Stimulated activated CD4-positive, alpha-beta T cell treated with anti-CD3 and anti-CD28 coated beads, Interleukin-12 subunit alpha, Interleukin-12 subunit beta, amount 100 ng/mL, for 4 hours (primary cell): Measurements from ENCODE around the gene KIR3DL1.
"Not testable (repeated sequence)": the region's sequence is repeated elsewhere in the genome, so short reads cannot be mapped to it uniquely, and the experiment has no call there.

ENCODE experiments used
- DNase-seq: peaks from one replicate; pipeline ENCODE4 v3.0.0-alpha.2; 2020

The KIR3DL1 gene

DNA sequence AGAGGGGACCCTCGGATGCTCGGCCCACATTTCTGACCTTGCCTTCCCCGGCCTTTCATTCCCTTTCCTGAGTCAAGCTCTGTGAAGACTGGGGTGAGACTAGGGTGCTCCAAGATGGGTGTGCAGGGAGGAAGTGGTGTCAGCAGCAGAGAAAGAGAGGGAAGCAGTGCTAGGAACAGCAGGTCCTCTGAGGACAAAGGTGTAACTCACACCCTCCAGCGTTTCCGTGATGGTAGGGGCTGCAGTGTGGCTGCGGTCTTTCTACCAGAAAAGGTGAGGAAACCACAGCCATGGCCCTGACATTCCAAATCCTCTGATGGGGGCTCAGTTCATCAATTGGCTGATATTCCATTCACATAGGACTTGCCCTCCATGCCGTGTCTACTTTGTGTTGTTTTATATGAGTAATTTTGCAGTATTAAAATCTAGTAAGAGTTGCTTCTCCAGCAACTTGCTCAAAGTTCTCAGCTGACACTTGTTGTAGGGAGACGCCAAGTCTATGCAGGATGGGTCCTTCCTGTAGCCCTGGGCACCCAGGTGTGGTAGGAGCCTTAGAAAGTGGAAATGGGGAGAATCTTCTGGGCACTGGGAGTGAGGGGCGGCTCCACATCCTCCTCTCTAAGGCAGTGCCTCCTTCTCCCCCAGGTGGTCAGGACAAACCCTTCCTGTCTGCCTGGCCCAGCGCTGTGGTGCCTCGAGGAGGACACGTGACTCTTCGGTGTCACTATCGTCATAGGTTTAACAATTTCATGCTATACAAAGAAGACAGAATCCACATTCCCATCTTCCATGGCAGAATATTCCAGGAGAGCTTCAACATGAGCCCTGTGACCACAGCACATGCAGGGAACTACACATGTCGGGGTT is 1.6 kb downstream of the KIR3DL1 start:
- no peak for DNase-seq

DNA sequence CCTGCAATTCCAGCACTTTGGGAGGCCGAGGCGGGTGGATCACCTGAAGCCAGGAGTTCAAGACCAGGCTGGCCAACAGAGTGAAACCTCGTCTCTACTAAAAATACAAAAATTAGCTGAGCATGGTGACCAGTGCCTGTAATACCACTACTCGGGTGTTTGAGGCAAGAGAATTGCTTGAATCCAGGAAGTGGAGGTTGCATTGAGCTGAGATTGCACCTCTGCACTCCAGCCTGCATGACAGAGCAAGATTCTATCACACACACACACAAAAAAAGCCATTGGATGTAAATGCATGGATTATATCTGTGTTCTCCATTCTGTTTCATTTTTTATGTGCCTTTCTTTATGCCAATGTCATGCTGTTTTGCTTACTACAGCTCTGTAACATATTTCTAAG is 8.1 kb downstream of the KIR3DL1 start:
- DNase-seq: not testable (repeated sequence)

DNA sequence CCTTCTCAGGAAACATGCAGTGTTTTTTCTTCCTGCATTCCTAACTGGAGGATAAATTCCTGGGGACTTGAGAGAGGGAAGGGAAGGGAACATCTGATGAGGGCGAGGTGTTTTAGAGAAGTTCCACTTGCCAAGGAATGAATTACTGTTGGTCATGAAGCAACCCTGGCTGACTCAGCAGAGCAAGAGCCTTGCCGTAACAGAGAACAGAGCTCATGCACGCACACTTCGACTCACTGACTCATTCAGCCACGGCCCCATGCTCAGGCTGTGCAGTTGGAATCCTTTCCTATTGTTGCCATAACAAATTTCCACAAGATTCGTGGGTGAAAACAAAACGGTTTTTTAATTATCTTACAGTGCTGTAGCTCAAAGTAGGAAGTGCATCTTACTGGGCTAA is 9.1 kb downstream of the KIR3DL1 start:
- not testable (repeated sequence) for DNase-seq

DNA sequence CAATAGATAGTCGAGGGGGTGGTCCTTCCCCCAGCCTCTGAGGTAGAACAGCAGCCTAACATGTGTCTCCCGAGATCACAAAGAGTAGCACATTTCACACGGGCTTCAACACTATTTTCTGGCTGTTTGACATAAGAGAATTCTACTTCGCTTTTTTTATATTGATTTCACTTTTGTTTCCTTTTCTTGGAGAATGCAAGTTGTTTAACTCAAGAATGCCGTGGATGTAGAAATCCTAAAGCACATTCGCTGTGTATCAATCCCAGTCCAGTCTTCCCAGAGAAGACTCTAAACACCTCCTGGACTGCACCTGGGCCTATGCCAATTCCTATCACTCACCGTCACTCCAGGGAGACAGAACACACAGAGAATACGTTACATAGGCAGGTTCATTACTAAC is 11.8 kb downstream of the KIR3DL1 start:
- DNase-seq: not testable (repeated sequence)

DNA sequence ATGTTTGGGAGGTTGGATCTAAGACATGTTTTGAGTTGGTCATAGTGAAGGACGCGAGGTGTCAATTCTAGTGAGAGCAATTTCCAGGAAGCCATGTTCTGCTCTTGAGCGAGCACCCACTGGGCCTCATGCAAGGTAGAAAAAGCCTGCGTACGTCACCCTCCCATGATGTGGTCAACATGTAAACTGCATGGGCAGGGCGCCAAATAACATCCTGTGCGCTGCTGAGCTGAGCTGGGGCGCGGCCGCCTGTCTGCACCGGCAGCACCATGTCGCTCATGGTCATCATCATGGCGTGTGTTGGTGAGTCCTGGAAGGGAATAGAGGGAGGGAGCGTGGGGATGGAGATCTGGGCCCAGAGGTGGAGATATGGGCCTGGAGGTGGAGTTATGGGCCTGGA is 16.2 kb downstream of the KIR3DL1 start, which contains the start of gene KIR2DS4:
Gene KIR2DS4 (plus strand): TSS at position 181 of the 400 bp plus-strand sequence.
- DNase-seq: not testable (repeated sequence)

DNA sequence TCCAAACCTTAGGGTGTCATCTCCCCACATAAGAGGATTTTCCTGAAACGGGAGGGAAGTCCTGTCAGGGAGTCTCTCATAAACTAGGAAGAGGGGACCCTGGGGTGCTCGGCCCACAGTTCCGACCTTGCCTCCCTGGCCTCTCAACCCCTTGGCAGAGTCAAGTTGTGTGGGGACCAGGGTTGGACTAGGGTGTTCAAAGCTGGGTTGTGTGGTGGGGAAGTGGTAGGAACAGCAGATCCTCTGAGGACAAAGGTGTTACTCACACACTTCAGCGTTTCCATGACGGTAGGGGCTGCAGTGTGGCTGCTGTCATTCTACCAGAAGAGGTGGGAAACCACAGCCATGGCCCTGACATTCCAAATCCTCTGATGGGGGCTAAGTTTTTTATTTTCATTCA is 18.9 kb downstream of the KIR3DL1 start:
- DNase-seq: not testable (repeated sequence)

DNA sequence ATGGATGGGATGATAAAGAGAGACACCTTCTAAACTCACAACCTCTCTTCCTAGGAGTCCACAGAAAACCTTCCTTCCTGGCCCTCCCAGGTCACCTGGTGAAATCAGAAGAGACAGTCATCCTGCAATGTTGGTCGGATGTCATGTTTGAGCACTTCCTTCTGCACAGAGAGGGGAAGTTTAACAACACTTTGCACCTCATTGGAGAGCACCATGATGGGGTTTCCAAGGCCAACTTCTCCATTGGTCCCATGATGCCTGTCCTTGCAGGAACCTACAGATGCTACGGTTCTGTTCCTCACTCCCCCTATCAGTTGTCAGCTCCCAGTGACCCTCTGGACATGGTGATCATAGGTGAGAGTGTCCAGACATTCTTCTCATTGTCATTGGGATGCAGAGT is 21.3 kb downstream of the KIR3DL1 start:
- not testable (repeated sequence) for DNase-seq

DNA sequence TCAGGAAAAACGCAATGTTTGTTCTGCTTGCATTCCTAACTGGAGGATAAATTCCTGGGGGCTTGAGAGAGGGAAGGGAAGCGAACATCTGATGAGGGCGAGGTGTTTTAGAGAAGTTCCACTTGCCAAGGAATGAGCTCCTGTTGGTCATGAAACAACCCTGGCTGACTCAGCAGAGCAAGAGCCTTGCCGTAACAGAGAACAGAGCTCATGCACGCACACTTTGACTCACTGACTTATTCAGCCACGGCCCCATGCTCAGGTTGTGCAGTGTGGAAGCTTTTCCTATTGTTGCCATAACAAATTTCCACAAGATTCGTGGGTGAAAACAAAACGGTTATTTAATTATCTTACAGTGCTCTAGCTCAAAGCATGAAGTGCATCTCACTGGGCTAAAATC is 26.9 kb downstream of the KIR3DL1 start:
- not testable (repeated sequence) for DNase-seq

DNA sequence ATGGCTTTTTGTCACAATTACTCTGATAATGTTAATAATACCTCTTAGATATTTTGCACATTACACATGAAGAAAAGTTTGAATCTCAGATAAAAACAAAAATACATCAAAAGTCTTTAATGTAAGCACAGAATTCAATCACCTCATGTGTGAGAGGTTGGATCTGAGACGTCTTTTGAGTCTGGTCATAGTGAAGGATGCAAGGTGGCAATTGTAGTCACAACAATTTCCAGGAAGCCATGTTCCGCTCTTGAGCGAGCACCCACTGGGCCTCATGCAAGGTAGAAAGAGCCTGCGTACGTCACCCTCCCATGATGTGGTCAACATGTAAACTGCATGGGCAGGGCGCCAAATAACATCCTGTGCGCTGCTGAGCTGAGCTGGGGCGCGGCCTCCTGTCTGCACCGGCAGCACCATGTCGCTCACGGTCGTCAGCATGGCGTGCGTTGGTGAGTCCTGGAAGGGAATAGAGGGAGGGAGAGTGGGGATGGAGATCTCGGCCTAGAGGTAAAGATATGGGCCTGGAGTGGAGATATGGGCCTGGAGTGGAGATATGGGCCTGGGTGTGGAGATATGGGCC is 33.9 kb downstream of the KIR3DL1 start, which contains the start of gene KIR3DL2:
Gene KIR3DL2 (plus strand): TSS at position 383 of the 580 bp plus-strand sequence. CDS start 33 bp downstream, at position 416.
- DNase-seq: not testable (repeated sequence)

DNA sequence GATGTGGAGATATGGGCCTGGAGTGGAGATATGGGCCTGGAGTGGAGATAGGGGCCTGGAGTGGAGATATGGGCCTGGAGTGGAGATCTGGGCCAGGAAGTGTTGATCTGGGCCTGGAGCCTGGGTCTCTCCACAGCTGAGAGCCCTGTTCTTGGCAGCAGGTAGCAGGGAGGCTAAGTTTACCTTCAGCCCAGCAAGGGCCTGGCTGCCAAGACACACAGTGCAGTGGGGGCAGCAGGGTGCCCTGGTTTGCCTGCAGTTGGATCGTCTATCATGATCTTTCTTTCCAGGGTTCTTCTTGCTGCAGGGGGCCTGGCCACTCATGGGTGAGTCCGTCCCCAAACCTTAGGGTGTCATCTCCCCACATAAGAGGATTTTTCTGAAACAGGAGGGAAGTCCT is 34.7 kb downstream of the KIR3DL1 start:
- DNase-seq: no peak

DNA sequence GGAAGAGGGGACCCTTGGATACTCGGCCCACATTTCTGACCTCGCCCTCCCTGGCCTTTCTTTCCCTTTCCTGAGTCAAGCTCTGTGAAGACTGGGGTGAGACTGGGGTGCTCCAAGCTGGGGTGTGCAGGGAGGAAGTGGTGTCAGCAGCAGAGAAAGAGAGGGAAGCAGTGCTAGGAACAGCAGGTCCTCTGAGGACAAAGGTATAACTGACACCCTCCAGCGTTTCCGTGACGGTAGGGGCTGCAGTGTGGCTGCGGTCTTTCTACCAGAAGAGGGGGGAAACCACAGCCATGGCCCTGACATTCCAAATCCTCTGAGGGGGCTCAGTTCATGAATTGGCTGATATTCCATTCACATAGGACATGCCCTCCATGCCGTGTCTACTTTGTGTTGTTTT is 35.1 kb downstream of the KIR3DL1 start:
- DNase-seq: no peak

DNA sequence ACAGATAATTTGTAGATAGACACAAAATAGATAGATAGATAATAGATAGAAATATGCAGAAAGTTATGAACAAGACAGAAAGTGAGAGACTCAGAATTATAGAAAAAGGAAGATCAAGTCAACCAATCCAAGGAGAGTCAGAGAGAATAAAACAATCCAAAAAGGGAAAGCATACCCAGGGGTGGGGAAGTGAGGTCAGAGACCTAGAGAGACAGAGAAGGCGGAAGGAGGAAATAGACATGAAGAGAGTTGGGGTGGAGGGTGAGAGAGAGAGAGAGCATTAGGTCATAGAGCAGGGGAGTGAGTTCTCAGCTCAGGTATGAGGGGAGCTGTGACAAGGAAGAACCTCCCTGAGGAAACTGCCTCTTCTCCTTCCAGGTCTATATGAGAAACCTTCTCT is 39.0 kb downstream of the KIR3DL1 start:
- DNase-seq: not testable (repeated sequence)

DNA sequence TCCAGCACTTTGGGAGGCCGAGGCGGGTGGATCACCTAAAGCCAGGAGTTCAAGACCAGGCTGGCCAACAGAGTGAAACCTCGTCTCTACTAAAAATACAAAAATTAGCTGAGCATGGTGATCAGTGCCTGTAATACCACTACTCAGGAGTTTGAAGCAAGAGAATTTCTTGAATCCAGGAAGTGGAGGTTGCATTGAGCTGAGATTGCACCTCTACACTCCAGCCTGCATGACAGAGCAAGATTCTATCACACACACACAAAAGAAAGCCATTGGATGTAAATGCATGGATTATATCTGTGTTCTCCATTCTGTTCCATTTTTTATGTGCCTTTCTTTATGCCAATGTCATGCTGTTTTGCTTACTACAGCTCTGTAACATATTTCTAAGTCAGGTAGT is 42.2 kb downstream of the KIR3DL1 start:
- DNase-seq: not testable (repeated sequence)

DNA sequence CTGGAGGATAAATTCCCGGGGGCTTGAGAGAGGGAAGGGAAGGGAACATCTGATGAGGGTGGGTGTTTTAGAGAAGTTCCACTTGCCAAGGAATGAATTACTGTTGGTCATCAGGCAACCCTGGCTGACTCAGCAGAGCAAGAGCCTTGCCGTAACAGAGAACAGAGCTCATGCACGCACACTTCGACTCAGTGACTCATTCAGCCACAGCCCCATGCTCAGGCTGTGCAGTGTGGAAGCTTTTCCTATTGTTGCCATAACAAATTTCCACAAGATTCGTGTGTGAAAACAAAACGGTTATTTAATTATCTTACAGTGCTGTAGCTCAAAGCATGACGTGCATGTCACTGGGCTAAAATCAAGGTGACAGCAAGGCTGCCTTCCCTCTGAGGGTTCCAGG is 43.2 kb downstream of the KIR3DL1 start:
- not testable (repeated sequence) for DNase-seq

DNA sequence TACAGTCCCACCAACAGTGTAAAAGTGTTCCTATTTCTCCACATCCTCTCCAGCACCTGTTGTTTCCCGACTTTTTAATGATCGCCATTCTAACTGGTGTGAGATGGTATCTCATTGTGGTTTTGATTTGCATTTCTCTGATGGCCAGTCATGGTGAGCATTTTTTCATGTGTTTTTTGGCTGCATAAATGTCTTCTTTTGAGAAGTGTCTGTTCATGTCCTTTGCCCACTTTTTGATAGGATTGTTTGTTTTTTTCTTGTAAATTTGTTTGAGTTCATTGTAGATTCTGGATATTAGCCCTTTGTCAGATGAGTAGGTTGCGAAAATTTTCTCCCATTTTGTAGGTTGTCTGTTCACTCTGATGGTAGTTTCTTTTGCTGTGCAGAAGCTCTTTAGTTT is 47.2 kb downstream of the KIR3DL1 start:
- DNase-seq: not testable (repeated sequence)

DNA sequence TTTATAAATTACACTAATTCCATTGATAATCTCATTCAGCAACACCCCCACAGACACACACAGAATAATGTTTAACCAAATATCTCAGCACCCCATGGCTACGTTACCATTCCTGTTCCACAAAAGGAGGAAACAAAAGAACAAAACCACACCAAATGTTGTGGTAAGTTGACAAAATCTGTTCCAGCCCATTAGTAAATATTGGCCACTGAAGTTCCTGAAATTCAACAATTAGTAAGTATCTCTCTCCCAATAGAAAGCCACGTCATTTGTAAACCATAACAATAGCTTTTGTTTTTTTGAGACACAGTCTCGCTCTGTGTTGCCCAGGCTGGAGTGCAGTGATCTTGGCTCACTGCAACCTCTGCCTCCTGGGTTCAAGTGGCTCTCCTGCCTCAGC is 55.4 kb downstream of the KIR3DL1 start:
- no peak for DNase-seq

DNA sequence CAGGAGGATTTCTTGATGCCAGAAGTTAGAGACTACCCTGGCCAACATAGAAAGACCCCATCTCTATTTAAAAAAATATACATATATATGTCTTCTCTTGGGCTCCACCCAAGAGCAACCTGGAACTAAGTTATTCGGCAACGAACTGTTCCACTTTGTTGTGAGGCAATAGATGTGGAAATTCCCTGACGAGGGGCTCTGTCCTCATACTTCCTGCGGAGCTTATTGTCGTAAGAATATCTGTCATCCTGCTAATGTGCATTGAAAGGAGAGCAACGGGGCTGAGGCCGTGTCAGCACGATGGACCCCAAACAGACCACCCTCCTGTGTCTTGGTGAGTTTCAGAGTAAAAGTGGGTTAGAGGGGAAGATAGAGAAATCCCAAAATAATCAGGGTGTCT is 57.7 kb downstream of the KIR3DL1 start, which contains the start of gene FCAR:
Gene FCAR (plus strand): TSS at position 246 of the 400 bp plus-strand sequence. CDS start 55 bp downstream, at position 301.
- no peak for DNase-seq

DNA sequence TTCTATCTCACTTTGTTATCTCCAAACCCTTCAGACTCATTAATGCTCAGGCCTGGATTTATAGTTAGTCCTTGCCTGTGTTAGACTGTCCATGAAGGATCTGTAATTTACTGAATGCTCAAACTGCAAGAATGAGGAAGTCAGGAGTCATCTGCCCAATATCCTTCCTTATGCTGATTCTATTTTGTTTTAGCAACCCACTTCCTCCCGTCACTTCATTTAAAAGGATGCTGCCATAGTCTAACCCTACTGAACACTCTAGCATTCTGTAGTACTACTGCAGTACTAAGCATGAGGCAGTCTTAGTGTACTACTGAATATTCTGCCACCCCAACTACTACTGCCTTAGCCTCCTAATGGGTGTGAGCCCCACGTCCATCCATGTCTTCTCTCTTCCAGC is 59.2 kb downstream of the KIR3DL1 start:
- DNase-seq: no peak

DNA sequence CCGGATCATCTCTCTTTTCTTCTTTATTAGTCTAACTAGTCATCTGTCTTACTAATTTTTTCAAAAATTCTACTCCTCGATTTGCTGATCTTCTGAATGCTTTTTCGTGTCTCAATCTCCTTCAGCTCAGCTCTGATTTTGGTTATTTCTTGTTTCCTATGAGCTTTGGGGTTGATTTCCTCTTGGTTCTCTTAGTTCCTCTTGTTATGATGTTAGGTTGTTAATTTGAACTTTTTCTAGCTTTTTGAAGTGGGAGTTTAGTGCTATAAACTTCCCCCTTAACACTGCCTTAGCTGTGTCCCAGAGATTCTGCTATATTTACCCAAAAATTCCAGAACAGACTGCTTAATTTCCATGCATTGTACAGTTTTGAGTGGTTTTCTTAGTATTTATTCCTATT is 61.2 kb downstream of the KIR3DL1 start:
- no peak for DNase-seq
